LoVo (cell line): ENCODE results near the gene BSG.
"Not testable (repeated sequence)": the region's sequence is repeated elsewhere in the genome, so short reads cannot be mapped to it uniquely, and the experiment has no call there.

Source experiments
- DNase-seq: peaks from one replicate; pipeline ENCODE4 v3.0.0-alpha.2; 2016; ENCODE audit warnings: low spot score

BSG gene

DNA sequence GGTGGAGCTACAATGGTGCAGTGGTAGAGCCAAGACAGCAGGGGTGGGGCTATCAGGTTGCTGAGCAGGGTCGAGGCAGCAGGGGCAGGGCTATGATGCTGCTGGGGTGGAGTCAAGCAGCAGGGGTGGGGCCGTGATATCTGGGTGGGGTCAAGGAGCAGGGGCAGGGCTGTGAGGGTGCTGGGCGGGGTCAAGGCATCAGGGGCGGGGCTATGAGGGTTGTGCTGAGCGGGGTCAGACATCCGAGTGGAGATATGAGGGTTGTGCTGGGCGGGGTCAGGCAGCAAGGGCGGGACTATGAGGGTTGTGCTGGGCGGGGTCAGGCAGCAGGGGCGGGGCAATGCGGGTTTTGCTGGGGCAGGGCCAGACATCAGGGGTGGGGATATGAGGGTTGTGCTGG lies 32.0 kb downstream of the BSG start:
- no peak for DNase-seq

DNA sequence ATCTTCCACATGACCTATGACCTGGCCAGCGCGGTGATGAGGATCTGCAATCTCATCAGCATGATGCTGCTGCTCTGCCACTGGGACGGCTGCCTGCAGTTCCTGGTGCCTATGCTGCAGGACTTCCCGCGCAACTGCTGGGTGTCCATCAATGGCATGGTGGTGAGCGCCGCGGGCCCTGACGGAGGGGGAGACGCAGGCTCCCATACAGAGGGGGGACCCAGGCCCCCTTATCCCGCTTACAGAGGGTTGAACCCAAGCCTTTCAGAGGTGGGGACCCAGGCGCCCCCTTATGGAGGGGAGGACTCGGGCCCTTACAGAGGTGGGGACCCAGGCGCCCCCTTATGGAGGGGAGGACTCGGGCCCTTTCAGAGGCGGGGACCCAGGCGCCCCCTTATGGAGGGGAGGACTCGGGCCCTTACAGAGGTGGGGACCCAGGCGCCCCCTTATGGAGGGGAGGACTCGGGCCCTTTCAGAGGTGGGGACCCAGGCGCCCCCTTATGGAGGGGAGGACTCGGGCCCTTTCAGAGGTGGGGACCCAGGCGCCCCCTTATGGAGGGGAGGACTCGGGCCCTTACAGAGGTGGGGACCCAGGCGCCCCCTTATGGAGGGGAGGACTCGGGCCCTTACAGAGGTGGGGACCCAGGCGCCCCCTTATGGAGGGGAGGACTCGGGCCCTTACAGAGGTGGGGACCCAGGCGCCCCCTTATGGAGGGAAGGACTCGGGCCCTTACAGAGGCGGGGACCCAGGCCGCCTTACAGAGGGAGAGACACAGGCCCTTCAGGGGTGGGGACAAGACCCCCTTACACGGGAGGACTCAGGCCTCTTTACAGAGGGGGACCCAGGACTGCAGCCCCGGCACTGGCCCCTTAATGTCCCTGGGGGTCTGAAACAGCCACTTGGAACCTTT lies 32.9 kb downstream of the BSG start:
- not testable (repeated sequence) for DNase-seq

DNA sequence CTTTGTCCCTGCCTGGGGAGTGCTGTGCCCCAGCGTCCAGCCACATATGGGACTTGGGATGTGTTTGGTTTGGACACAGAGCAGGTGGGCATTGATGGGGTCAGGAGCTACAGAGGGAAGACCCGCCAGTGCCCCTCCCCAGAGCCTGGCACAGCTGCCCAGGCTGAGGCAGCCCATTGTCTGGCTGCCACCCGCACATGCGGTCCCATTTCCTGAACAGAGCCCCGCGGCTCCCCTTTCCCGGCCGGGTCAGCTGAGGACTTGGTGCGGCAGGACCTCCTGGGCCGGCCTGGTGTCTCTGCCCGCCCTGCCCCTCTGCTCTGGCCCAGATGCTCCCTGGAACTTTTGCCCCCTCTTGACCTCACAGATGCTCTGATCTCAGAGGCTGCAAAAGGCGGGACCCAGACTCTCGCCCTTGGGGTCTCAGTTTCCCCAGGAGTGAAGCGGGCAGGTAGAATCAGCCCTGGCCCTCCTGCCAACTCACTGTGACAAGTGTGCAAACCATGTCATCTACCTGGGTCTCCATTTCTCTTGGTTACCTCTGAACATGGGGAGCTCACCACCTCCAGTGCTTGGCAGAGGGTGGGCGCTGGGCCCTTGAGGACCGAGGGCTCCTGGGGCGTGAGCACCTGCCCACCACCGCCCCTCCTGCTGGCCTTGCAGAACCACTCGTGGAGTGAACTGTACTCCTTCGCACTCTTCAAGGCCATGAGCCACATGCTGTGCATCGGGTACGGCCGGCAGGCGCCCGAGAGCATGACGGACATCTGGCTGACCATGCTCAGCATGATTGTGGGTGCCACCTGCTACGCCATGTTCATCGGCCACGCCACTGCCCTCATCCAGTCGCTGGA lies 35.1 kb downstream of the BSG start:
- DNase-seq, result no peak

DNA sequence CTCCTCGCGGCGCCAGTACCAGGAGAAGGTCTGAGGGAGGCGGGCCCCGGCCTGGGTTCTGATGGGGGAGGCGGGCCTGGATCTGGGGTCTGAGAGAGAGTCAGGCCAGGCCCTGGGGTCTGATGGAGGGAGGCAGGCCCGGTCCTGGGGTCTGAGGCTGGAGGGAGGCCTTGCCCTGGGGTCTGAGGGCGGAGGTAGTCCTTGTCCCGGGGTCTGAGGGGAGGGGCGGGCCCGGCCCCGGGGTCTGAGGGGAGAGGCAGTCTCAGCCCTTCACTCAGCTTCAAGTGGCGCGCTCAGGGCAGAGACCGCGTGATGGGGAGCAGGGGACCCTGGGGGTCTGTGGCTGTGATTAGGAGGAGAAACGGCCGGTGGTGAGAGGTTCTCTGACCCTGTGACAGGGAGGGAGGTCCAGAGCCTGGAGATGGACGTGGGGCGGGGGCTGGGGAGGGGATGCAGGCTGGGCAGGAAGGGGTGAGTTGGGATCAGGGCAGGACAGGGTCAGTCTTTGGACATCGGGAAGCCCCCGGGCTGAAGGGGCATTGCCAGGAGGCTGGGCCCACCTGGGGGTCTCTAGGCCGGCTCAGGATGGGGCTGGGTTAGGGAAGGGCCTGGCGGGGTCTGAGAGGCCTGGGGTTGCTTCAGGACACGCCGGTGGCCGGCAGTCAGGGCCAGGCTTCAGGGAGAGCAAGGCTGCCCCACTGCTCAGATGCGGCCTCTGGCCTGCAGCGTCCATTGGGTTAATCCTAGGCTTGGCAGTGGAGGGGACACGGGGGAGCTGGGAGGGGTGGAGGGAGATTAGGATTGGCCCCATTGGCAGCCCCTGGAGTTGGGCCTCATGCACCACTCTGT lies 36.0 kb downstream of the BSG start:
- no peak for DNase-seq

DNA sequence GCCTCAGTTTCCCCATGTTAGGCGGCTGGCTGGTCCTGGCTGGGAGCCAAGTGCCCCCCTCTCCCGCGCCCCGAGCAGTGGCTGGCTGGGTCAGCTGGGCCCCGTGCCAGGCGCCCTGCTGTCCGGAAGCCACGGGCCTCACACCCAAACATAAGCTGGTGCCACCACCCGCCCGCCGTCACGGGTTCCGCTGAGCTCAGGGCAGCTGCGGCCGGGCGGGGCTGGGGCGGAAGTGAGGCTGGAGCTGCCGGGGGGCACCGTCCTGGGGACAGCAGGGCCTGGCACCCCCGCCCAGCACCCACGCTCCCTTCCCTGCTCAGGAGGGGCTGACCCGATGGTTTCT lies 36.6 kb downstream of the BSG start:
- DNase-seq, result no peak

DNA sequence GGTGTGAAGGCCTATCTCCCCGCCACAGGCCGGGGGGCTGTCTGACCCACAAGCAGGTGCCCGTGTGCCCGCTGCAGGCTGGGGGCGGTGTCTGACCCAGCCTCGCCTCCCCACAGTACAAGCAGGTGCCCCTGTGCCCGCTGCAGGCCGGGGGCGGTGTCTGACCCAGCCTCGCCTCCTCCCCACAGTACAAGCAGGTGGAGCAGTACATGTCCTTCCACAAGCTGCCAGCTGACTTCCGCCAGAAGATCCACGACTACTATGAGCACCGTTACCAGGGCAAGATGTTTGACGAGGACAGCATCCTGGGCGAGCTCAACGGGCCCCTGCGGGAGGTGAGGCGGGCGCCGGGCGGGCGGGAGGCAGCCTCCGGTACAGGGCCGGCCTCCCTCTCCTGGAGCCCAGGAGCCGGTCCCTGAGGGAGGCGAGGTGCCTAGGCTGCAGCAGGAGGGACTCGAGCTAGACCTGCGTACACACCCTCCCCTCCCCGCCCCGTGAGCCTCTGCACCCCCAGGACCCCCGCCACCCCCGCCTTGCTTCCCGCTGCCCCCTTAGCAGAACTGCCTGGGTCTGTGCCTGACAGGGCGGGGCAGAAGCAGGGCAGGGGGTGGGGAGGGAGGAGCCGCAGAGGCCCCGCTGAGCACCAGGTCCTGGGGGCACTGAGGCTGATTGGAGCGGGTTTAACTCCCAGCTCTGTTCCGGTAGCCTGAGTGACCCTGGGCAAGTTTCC lies 37.8 kb downstream of the BSG start:
- no peak for DNase-seq

DNA sequence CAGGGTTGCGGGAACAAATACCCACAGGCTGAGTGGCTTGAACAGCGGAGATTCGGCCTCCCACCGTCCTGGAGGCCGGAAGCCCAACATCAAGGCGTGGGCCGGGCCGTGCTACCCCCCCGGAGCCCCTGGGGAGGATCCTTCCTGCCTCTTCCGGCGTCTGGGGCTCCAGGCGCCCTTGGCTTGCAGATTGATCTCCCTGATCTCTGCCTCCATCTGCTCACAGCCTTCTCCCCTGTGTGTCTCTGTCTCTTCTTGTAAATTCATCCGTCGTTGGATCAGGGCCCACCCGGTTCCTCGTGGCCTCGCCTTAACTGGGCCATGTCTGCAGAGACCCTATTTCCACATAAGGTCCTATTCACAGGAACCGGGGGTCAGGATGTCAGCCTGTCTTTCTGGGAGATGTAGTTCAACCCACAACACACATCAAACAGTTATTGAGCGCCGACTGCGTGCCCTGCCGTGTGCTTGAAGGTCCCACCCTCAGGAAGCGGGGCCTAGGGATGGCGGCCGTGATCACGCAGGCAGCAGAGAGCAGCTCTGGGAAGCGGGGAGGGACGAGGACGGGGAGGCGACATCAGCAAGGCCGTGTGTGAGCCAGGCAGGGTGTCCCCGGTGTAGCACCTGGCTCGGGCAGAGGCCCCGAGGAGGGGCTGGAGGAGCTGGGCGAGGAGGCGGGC lies 38.5 kb downstream of the BSG start:
- no peak for DNase-seq

DNA sequence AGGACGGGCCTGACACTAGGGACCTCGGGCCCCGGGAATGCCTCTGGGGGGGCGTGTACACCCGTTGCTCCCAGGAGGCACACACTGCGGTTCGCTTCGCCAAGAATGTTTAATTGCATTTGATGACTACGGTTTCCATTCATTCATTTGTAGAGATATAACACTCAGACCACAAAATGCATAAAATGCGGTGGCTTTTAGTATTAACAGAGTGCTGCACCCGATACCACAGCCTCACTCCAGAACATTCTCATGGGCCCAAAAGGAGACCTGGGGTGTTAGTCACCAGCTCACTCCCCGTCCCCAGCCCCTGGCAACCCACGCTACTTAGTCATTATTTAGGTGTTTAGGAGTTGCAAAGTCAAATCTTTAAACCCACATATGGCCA lies 39.1 kb downstream of the BSG start:
- no peak for DNase-seq

DNA sequence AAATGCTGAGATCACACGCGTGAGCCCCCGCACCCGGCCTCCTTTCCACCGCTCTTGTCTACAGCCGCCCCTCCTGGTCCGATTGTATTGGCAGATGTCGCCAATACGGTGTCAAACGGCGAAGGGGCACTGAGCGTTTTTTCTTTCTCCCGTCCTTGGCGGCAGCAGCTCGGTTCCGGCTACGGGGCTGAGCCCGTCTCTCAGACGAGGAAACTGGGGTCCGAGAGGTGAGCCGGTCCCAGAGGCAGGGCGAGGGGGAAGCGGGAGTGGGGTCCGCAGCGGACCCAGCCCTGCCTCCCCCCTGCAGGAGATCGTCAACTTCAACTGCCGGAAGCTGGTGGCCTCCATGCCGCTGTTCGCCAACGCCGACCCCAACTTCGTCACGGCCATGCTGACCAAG lies 40.5 kb downstream of the BSG start:
- no peak for DNase-seq

DNA sequence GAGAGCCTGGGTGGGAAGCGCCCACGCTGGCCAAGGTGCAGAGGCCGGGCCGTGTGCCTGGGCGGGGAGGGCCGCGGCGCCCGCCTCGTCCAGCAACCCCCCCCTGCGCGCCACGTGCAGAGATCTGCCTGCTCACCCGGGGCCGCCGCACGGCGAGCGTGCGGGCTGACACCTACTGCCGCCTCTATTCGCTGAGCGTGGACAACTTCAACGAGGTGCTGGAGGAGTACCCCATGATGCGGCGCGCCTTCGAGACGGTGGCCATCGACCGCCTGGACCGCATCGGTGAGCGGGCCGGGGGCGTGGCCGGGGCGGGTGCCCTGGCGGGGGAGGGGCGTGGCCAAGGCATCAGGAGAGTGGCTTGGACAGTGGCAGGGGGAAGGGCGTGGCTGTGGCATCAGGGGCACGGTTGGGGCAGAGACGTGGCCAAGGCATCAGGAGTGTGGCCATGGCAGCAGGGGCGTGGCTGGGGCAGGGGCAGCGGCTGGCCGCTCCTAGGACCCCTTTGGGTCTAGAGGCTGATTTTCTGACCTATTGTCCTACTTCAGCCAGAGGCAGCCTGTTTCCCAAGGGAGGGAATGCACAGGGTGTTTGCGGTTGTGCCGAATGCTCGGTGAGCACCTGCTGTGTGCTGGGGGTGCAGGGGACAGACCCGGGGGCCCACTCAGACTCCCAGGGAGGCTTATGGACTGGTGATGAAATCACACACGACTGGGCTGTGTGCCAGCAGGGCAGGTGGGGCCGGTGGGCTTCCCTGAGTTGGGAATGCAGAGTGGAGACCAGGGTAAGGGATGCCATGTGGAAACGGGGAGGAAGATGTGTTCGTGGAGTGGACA lies 41.6 kb downstream of the BSG start:
- no peak for DNase-seq

DNA sequence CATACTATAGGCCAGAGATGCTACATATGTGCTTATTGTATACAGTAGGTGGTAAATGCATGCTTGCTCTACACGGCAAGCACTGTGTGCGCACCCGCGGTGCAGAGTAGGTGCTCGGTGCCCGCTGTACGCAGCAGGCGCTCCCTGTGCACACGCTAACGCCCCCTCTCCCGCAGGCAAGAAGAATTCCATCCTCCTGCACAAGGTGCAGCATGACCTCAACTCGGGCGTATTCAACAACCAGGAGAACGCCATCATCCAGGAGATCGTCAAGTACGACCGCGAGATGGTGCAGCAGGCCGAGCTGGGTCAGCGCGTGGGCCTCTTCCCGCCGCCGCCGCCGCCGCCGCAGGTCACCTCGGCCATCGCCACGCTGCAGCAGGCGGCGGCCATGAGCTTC lies 43.2 kb downstream of the BSG start:
- DNase-seq, result no peak

DNA sequence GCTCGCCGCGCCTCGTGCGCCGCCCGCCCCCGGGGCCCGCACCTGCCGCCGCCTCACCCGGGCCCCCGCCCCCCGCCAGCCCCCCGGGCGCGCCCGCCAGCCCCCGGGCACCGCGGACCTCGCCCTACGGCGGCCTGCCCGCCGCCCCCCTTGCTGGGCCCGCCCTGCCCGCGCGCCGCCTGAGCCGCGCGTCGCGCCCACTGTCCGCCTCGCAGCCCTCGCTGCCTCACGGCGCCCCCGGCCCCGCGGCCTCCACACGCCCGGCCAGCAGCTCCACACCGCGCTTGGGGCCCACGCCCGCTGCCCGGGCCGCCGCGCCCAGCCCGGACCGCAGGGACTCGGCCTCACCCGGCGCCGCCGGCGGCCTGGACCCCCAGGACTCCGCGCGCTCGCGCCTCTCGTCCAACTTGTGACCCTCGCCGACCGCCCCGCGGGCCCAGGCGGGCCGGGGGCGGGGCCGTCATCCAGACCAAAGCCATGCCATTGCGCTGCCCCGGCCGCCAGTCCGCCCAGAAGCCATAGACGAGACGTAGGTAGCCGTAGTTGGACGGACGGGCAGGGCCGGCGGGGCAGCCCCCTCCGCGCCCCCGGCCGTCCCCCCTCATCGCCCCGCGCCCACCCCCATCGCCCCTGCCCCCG lies 43.8 kb downstream of the BSG start:
- DNase-seq, result no peak

DNA sequence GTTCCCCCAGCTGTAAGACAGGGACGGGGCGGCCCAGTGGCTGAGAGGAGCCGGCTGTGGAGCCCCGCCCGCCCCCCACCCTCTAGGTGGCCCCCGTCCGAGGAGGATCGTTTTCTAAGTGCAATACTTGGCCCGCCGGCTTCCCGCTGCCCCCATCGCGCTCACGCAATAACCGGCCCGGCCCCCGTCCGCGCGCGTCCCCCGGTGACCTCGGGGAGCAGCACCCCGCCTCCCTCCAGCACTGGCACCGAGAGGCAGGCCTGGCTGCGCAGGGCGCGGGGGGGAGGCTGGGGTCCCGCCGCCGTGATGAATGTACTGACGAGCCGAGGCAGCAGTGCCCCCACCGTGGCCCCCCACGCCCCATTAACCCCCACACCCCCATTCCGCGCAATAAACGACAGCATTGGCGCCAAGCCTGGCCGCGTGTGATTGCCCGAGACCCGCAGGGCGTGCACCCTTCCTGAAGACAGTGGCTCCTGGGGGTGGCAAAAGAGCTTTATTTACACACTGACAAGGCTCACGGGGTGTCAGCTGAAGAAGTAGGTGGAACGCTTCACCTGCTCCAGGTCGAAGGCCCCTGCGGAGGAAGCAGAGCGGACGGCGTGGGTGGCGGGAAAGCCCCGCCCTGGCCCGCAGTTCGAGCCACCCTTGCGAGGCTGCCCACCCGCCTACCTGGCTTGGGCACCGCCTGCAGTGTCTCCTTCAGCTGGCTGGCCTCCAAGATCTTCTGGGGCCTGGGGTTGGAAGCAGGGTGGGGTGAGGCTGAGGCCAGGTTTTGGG lies 44.5 kb downstream of the BSG start:
- no peak for DNase-seq

DNA sequence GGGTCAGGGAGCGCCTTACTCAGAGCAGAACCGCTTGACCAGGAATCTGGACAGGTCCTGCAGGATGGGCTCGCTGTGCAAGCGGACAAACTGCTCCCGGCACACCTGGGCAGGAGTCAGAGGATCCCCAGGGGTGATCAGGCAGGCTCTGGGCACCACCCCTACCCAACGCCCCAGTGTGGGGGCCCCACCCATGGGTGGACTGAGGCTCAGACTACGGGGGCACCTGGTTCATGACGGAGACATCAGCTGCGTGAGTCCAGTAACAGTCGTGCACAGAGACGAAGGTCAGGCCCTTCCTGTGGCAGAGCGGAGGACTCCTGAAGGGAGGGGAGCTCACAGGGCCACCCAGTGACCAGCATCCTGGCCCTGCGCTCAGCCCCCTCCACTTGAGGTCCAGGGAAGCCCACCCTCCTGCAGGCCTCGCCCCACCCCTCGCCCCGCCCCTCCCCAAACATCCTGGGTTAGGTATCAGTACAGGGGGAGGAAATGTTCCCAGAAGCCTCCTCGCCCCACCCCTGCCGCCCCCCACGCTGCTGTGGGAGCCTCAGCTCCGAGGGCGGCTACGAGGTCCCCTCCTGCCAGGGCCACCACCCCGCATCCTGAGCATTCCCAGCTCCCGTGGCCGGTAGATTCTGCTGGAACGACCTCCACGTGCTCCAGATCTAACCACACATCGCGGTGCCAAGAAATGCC lies 45.3 kb downstream of the BSG start:
- DNase-seq, result no peak

DNA sequence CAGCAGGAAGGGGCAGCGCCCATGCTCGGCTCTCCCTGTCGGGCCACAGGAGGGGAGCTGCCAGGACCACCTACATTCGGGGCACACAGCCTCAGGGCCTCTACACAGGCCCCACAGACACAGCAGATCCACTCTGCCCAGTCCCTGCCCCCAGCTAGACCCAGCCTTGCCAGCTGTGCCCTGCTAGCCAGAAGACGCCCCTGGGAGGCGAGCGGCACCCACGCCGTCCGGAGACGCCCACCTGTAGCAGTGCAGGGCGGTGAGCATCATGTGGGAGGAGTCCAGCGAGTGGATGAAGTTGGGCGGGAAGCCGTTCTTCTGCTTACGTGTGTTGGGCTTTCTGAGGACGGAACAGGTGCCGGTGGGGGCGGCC lies 45.8 kb downstream of the BSG start:
- DNase-seq, result no peak

DNA sequence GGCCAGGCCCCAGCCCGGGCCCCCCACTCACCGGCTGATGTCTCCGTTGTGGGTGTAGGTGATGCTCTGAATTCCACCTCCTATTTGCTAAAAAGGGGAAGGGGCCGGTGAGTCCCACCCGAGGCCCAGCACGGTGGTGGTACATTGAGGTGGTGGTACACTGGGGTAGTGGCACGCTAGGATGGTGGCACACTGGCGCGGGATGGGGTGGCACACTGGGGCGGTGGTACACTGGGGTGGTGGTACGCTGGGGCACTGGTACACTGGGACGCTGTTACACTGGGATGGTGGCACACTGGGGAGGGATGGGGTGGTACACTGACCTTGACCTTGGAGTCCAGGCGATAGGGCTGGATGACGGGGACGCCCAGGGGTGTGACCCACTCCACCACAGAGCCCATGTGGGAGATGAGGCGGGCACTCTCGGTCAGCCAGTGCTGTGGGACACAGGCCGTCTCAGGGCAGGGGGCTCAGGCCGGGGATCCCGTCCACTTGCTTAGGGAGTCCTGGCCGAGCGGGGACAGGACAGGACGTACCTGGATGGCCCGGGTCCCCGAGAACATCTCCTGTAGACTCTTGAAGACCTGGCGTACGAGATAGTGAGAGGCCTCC lies 46.4 kb downstream of the BSG start:
- DNase-seq, result no peak

DNA sequence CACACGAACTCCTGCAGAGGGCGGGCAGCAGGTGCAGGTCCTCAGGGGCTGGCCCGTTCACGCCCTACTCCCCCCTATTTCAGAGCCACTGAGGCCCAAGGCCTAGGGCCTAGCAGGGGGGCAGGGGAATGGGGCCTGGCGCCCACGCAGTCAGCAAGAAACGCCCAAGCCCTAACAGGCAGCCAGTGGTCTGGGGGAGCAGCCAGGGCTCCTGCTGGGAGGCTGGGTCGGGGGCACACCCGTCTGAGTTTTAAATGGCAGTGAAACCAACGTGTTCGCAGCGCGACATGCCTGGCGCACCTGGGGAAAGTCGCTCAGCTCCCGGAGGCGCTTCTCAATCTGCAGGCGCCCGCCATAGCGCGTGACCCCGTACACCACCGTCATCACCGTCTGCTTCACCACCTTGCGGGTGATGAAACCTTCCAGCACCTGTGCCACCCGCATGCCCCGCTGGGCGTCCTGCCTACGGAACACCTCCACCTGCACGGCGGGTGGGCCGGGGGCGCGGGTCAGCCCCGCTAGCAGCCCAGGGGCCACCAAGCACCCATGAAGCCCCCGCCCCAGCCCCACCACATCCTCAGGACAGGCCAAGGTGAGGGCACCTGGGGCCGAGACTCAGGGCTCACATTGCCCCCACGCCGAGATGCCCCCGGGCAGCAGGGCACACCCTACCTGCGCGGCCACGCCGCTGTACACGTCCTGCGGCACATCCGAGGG lies 47.0 kb downstream of the BSG start:
- no peak for DNase-seq
